ENCODE results near the gene SV2C.

The SV2C gene

DNA sequence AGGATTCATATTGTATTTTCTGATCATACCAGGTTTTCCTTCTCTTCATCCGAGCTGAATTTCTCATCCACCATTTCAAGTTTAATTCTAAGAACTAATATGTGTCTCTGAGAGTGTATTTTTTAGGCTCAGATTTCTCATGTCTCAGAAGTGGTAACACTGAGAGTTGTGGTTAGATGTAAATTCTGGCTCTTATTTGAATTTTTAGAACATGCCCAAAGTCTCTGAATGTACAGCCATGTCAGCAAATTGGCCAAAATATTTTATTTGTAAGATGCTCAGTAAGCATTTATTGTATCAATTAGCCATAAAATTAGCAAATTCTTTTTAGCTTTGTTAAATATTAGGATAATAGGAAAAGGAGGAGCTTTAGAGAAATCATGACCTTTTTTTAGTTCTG is 16.6 kb downstream of the SV2C start:
- DNase-seq (ENCODE audit: low read depth), result no peak

DNA sequence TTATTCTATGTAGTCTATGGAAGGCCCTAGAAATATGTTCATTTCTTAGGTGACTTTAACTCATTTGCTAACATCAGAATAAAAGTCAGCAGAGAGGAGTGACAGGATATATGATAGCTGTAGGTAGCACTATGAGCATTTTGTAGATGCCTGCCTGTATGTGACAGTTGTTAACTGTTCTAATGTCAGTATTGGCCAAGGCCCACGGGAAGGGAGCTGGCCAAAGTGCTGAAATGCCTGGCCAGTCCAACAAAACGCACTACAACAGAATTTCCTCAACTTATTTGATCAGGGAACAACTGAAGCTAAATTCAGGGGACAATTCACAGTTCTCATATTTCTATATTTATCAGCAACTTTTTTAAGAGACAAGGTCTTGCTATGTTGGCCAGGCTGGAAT is 20.8 kb downstream of the SV2C start:
- no peak for DNase-seq (ENCODE audit: low read depth)

DNA sequence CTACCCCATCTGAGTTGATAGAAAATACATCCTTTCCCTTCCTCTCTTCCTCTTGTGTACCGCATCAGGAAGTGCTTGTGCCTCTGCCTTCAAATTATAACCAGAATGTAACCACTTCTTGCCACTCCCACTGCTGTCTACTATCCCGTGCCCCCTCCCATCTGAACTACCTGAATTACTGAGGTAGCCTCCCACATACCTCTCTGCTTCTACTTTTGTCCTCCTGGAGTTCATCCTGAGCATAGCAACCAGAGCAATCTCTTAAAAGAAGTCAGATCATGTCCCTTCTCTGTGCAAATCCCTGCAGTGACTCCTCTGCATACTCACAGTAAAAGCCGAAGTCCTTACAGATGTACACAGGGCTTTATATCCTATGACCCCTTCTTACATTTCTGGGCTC is 23.0 kb downstream of the SV2C start:
- no peak for DNase-seq (ENCODE audit: low read depth)

DNA sequence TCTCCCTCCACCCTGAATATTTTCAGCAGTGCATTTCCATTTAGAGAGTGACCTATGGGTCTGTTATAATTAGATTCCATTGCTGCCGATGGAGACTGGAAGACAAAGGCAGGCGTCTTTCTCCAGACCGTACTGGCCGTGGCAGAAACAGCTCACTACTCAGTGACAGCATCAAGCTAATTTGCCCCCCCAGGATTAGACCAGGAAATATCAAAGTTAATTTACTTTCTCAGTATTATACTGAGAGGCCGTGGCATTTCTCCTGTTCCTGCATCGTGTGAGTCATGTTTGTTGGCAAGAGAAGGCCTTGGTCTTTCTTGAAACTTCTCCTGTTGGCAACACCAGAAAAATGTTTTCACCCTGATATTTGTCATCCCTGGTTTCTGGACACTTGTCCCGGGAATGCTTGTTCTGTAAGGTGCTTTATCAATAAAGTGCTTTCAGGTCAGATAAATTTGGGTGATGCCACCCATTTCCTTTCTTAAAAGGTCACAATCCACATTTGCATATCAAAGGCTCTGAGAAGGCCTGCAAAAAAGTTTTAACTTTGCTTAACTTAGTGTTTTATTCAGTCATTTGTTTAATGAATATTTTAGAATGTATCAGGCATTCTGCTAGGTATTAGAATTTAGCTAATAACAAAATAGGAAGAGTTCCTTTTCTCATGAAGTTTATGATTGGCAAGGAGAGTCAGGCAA is 28.4 kb downstream of the SV2C start:
- DNase-seq (ENCODE audit: low read depth), result no peak

DNA sequence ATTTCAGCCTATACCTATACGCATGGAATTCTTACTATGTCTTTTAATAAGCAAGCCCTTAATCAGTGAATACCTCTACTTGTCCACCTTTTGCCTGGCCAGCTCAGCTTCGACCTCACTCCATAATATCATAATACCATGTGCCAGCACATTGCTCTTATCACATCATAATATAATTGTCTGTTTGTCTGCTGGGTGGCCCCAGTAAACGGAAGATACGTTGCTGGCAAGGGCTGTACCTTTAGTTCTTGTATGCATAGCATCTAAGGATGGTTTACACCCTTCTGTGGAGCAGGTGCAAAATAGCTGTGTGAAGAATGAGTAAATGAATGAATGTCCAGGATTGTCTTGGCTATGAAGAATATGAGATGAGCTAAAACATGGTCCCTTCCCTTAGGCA is 29.9 kb downstream of the SV2C start:
- no peak for DNase-seq (ENCODE audit: low read depth)

DNA sequence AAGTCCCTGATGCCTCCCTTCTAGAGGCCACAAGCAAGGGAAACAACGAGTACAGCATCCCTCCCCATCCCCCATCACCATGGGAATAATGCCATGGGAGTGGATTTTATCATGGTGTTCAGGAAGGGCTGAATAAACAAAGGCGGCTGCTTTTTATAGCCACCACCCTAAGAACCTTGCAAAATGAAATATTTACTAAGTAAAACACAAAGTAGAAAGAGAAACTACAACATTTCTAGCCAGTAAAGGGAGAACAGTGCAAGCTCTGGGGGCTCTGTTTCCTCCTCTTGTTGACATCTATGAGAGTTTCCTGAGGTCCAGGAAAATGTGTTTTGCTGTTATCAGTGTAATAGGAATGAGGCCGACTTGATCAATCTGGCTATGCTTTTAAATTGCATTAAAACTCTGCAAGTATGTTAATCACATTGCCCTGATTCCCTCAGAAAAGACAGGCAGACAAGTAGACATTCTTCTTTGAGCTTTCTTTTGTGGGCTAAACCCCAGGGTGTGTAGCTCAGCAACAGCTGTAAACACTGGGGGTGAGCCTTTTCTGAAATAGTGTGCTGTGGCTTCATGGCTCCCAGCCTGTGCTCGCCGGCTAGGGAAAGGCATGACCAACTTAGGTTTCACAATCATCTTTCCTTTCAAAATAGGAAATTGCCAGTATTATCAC is 31.1 kb downstream of the SV2C start:
- no peak for DNase-seq (ENCODE audit: low read depth)

DNA sequence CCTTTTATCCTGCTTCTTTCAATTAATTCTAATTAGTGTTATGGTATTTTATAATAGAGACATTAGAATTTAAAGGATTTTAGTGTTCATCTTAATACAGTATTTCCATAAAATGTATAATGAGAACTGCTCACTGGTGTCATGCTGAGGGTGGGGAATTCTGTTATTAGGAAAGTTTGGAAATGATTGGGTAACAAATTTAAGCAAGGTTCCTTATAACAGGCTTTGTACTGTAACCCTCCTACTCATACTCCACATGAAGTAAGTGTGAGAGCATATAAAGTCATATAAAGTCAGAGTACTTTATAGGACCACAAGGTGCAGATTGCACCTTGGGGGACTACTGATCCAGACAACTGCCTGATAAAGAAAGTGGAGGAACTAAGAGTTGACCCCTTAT is 42.2 kb downstream of the SV2C start:
- no peak for DNase-seq (ENCODE audit: low read depth)

DNA sequence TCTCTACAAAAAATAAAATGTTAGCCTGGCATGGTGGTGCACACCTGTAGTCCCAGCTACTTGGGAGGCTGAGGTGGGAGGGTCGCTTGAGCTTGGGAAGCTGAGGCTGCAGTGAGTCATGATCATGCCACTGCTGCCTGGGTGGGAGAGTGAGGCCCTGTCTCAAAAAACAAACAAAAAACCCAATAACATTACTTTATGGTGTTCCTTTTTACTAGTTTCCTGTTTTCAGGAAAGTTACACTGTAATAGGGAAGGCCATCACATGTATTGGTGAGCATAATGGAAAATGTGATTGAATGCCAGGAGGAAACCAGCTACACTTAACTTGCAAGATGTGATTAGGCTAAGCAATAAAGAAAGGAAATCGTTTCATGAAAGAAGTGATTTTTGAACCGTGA is 42.7 kb downstream of the SV2C start:
- DNase-seq (ENCODE audit: low read depth), result no peak

DNA sequence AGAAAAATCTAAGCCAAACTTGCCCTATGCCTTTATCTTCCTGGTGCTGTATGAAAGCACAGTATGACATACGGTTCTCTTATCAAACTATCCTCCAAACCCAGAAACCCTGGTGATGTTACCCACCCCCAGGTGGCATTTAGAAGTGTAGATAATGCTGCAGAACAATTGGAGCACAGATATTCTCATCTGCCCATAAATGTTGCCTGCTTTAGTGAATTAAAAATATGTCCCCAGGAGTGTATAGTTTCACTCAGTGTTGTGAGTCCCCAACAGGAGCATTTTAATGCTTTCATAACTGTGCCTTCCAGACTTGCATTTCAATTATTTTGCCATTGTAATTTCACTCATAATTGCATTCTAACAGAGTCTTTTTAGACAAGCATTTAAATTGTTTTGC is 50.8 kb downstream of the SV2C start:
- no peak for DNase-seq (ENCODE audit: low read depth)

DNA sequence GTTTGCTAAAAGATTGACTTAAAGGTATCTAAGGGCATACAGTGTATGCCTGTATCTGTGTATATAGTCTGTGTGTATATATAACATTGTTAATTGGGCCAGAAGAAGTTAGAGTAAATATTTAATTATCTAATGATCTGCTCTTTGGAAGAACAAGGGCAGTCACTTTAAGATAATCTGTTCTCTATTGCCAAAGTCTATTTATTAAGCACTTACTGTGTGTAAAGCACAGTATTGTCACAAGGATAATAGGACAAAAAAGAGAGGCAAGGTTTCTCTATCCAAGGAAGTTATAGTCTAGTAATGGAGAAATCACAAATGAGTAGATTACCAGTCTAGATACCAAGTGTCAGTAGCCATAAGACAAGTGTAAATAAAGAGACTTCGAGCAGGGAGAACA is 51.5 kb downstream of the SV2C start:
- no peak for DNase-seq (ENCODE audit: low read depth)

DNA sequence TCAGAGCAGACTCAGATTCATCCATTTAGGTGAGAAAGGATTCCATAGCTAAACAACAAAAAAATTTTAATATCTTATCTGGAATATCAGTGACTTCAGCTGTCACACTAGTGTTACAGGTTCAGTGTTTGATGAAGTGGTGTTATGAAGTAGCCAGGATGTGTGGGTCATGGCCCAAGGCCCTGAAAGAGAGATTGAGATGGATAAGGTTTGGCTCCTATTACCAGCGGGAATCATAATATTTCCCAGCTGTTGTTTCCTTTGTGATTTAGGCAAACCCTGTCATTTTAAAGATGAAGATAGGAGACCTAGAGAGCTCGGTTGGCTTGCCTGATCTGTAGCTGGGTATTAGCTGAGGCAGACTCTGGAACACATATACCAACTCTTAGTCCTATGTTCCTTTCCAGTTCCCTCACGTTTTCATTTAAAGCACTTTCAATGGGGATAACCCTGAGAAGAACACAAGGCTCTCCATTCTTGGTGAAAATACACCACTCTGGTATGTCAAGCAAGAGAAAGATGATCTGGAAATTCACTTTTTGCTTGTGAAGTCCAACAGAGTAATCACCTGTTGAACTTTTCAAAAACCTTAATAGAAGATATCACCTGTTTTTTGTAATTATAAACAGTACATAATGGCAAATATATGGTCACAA is 54.8 kb downstream of the SV2C start:
- no peak for DNase-seq (ENCODE audit: low read depth)

DNA sequence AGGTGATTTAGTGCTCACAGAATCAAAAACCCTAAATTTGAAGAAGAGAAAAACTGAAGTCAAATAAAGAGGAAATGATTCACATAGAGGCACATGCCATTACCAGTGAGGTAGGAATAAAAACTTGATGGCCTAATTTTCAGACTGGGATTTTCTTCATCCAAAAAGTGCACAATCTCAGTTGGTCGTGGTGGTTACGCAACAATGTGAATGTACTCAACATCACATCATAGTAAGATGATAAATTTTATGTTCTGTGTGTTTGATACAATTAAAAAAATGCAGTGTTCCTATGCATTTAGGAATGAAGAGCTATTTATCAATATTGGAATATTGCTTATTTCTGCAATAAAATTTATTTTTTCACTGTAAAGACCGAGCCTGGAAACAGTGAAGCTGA is 60.7 kb downstream of the SV2C start:
- no peak for DNase-seq (ENCODE audit: low read depth)

DNA sequence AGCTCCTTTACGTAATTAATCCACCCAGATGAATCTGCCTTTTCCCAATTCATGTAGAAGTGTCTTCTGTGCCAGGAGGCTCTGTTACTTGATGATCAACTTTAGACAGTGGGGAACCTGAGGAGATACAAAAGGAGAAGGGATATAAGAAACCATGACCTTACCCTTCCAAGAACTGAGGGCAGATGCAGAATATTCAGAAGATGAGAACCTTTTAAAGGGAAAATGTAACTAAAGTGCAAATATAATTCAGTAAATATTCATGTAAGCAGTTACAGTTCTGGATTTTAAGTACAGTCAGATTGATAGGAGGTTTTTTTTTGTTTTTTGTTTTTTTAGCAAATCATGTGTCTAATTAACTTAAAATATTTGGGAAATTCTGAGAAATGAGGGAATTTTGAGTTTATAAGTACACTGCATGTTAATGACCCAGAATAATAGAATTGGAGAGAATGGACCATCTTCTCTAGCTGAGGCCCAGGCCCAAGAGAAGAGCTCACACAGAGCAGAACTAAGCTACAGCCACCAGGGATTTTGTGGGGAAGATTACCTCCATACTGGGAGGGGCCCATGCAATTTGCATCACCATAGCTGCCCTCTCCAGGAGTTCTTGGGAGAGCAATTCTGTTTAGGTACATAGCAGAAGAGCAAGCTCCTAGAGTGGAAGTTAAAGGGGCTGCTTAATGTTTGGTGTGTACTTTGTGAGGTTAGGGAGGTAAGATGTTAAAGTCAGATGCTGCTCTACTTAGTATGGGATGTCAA is 61.5 kb downstream of the SV2C start:
- DNase-seq (ENCODE audit: low read depth), result no peak

DNA sequence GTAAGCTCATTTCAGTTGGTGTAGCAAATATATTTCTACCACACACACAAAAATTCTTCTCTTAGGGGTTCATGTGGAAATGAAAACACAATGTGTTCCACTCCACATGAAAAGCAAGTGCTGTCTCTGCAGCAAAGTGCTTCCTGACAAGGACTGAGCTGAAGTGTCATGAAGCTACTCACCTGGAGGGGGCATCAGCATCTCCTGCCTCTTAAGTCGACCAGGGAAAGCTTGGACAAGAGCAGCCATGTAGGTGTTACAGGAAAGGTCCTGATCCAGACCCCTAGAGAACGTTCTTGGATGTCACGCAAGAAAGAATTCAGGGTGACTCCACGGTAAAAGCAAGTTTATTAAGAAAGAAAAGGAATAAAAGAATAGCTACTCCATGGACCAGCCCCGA is 62.8 kb downstream of the SV2C start:
- DNase-seq (ENCODE audit: low read depth), result no peak

DNA sequence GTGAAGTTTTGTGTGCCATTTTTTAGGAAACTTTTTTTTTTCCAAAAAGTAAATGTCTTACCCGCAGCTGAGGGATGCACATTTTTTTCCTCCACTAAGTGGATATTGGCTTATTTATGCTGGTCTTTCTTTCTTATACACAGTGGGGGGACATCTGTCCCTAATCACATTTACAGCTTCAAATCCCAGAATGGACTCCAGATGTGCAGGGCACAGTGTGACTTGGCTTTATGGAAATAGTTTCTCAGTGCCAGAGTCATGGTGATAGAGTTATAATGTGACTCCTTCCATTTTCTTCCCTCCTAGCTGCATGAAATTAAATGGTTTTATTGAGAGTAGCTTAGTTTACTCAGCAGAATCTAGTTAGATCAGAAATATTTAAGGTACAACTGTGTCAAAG is 66.5 kb downstream of the SV2C start:
- no peak for DNase-seq (ENCODE audit: low read depth)

DNA sequence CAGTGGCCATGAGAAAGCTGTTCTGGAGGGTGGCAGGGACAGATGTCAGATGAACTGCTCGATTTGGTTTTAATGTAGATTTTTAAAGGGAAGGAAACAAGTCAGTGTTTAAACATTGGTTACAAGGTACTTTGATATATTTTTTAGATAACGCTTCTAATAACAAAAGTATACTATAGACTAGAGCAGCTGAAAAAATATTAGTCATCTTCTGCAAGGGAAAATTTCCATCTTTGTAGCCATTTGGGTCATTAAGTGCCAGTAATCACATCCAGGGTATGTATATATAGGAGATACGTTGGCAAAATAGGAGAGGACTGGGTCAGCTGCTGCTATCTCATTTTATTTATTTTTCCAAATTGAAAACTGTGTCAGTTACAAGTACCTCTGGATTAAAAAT is 69.0 kb downstream of the SV2C start:
- no peak for DNase-seq (ENCODE audit: low read depth)

DNA sequence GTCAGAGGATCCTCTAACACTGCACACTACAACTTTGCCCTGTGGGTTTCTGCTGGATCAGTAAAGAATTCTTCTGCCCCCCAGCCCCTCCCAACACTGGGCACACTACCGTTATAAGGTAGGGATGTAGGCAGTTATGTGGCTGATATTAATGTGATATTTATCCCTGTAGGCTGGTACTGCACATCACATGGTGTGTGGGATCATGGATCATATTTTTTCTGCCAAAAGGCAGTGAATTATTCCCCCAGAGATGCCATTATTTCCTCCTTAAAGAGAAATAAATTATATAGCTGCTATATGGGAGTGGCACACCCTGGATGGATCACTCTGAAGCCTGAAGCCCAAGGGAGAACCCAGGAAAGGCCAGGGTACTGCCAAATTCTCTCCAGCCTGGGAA is 69.5 kb downstream of the SV2C start:
- no peak for DNase-seq (ENCODE audit: low read depth)

DNA sequence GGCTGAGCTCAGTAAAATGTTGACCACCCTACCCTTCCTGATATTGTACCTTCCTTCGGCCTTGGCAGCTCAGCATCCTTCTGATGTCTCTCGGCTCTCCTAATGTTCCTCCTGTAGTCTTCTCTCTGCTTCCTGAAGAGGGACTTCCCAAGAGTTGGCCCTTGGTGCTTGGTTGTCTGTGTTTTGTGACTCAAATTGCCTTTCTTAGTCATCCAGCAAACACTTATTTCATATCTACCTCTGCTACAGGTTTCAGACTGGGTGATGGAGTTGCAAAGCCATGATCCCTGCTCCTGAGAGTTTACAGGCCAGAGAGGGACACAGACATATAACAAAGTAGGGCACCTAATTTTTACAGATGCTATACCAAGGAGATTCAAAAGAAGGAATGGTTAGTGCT is 70.1 kb downstream of the SV2C start:
- DNase-seq (ENCODE audit: low read depth), result no peak

DNA sequence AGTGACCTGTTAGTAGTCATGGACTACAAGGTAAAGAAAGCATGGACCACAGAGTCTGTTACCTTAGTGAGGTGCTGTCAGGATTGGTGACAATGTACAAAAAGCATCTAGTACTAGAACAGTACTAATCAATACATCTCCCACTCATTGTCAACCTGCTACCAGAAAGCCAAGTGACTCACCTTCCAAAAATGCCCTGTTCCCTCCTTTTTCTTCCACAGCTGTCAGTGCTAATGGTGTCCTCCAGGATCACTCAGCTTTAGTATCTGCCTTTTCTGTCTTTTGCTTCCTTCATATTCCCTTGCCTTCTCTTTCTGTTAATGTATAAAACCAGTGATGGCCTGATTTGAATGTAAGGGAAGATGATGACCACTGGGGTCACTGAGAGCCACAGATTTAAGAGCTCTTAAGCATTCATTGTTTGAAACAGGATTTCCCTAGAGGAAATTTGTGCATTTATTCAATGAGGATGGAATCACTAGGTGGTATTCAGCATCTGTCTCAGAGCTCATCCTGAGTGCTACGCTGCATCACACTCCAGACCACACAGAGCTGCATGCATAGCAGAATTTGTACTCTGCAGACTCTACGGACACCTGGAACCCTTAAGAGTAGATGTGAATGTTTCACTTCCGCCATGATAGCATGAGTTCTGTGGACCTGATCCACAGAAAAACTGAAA is 71.0 kb downstream of the SV2C start:
- no peak for DNase-seq (ENCODE audit: low read depth)

DNA sequence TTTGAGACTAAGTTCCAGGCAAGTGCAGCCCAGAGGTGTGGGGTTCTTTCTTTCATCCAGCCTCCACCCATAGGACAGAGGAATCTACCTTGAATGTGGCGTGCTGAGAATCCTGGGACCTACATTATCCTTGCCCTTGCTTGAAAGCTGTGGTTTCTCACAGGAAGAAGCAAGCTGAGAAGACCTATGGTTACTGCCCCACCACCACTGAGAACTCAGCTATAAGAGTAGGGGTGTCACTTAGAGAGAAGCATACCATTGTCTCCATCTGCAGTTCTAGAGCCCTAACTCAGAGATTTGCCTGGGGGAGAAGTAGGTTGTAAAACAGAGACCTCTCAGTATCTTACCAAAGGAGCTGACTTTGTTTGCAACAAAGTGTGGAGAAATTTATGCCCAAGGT is 72.4 kb downstream of the SV2C start:
- no peak for DNase-seq (ENCODE audit: low read depth)

DNA sequence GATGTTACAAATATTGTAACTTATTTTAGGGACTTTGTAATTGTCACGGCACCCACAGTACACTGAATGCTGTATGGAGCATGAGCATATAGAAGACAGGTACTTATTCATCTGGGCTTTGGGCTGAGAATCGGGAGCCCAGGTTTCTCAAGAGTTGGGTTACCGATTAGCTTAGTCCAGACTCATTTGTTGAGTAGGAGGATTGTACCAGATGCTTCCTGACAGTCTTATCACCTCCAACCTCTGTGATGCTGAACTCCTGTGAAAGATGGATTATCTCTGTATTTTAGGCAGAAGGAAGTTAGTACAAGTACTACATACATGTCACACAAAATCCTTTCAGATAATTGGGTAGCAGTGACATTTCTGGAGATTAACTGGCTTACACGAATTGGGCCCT is 79.2 kb downstream of the SV2C start:
- DNase-seq (ENCODE audit: low read depth), result no peak

DNA sequence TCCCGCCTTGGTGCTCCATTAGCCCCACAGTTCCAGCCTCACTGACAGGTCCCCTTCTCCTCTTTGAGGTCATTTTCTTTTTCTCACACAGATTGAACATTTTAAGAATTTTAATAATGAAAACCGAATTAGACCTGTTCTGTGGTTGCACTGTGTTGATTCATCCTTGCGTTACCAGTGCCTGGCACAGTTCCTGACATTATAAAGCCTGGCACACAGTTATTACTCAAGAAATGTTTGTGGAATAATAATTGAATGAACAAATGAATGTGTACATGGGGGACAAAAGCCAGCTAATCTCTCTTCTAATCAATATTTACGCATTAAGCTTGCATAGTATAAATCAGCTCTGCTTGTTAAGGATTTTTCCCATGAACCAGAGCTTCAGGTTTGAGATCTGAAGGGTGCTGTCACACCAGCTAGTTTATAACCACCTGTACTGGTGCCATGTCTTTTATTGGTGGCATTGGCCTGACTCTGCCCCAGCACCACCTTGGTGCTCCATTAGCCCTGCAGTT is 80.0 kb downstream of the SV2C start:
- no peak for DNase-seq (ENCODE audit: low read depth)

Data from stimulated activated CD4-positive, alpha-beta T cell treated with anti-CD3 and anti-CD28 coated beads, Interleukin-2, amount 100 ng/mL, for 4 hours (primary cell).